SK-N-SH treated with all-trans-retinoic acid at 6 μM for 48 hours (cell line): ENCODE results near the gene PCDHA2.
"Not testable (repeated sequence)": the region's sequence is repeated elsewhere in the genome, so short reads cannot be mapped to it uniquely, and the experiment has no call there.

Experiments
- ATAC-seq: fragments of 200-7000 bp; cut with Tn5 transposase; 3 replicates; pipeline ENCODE4 v1.9.1; 2020; ENCODE audit warnings: mild to moderate bottlenecking, moderate library complexity
- ARNTL ChIP-seq: fragments of 450-650 bp; formaldehyde crosslinking; IDR thresholded peaks from 2 replicates; pipeline ENCODE4 v1.5.0; 2020; ENCODE audit warnings: low read depth, mild to moderate bottlenecking, moderate library complexity, borderline replicate concordance
- BACH2 ChIP-seq: fragments of 250-450 bp; sonication (Bioruptor Pico); IDR thresholded peaks from 2 replicates; pipeline ENCODE4 v1.9.0; 2021; ENCODE audit warnings: mild to moderate bottlenecking, borderline replicate concordance
- CSDC2 ChIP-seq: fragments of 250-450 bp; sonication (Bioruptor Pico); IDR thresholded peaks from 2 replicates; pipeline ENCODE4 v1.5.0; 2020; ENCODE audit warnings: mild to moderate bottlenecking, moderate library complexity
- ESRRG ChIP-seq: fragments of 250-450 bp; sonication (Bioruptor Pico); IDR thresholded peaks from 2 replicates; pipeline ENCODE4 v1.6.1; 2021; ENCODE audit warnings: mild to moderate bottlenecking
- GLIS3 ChIP-seq: fragments of 250-450 bp; sonication (Bioruptor Pico); IDR thresholded peaks from 2 replicates; pipeline ENCODE4 v1.5.0; 2020; ENCODE audit warnings: mild to moderate bottlenecking, moderate library complexity
- OSR1 ChIP-seq: fragments of 250-450 bp; sonication (Bioruptor Pico); IDR thresholded peaks from 2 replicates; pipeline ENCODE4 v1.8.0; 2022; ENCODE audit warnings: moderate library complexity, mild to moderate bottlenecking, inconsistent platforms
- PPARA ChIP-seq: fragments of 250-450 bp; sonication (Bioruptor Pico); IDR thresholded peaks from 2 replicates; pipeline ENCODE4 v1.5.0; 2020; ENCODE audit warnings: mild to moderate bottlenecking, borderline replicate concordance
- RARB ChIP-seq: fragments of 250-450 bp; sonication (Bioruptor Pico); IDR thresholded peaks from 2 replicates; pipeline ENCODE4 v1.8.0; 2021; ENCODE audit warnings: mild to moderate bottlenecking, moderate library complexity
- ZC3H10 ChIP-seq: fragments of 250-450 bp; sonication (Bioruptor Pico); IDR thresholded peaks from 2 replicates; pipeline ENCODE4 v1.5.1; 2021; ENCODE audit warnings: mild to moderate bottlenecking, moderate library complexity
- ZFP3 ChIP-seq: fragments of 250-450 bp; sonication (Bioruptor Pico); IDR thresholded peaks from 2 replicates; pipeline ENCODE4 v1.5.0; 2020; ENCODE audit warnings: mild to moderate bottlenecking, moderate library complexity
- ZFP30 ChIP-seq: fragments of 450-650 bp; formaldehyde crosslinking; IDR thresholded peaks from 2 replicates; pipeline ENCODE4 v1.5.0; 2022; ENCODE audit warnings: mild to moderate bottlenecking, moderate library complexity
- ZNF565 ChIP-seq: fragments of 450-650 bp; formaldehyde crosslinking; conservative IDR thresholded peaks from 2 replicates; pipeline ENCODE4 v1.5.0; 2020; ENCODE audit warnings: low read depth, mild to moderate bottlenecking, moderate library complexity
- ZNF70 ChIP-seq: fragments of 450-650 bp; formaldehyde crosslinking; IDR thresholded peaks from 2 replicates; pipeline ENCODE4 v1.5.0; 2020; ENCODE audit warnings: mild to moderate bottlenecking, moderate library complexity
- TF ChIP-seq, protein P1 (sequence below): fragments of 250-450 bp; sonication (Bioruptor Pico); IDR thresholded peaks from 2 replicates; pipeline ENCODE4 v1.5.0; 2020; ENCODE audit warnings: mild to moderate bottlenecking, moderate library complexity
- TF ChIP-seq, protein P2 (sequence below): fragments of 250-450 bp; sonication (Bioruptor Pico); IDR thresholded peaks from 2 replicates; pipeline ENCODE4 v1.5.1; 2021; ENCODE audit warnings: mild to moderate bottlenecking, moderate library complexity
- TF ChIP-seq, protein P3 (sequence below): fragments of 250-450 bp; sonication (Bioruptor Pico); IDR thresholded peaks from 2 replicates; pipeline ENCODE4 v1.8.0; 2021; ENCODE audit warnings: low read depth, mild to moderate bottlenecking, moderate library complexity, borderline replicate concordance
- TF ChIP-seq, protein P4 (sequence below): fragments of 250-450 bp; sonication (Bioruptor Pico); IDR thresholded peaks from 2 replicates; pipeline ENCODE4 v1.5.1; 2020; ENCODE audit warnings: low read depth, mild to moderate bottlenecking, moderate library complexity
- TF ChIP-seq, protein P5 (sequence below): fragments of 250-450 bp; sonication (Bioruptor Pico); IDR thresholded peaks from 2 replicates; pipeline ENCODE4 v1.8.0; 2020; ENCODE audit warnings: mild to moderate bottlenecking, moderate library complexity, borderline replicate concordance

Gene PCDHA2

DNA sequence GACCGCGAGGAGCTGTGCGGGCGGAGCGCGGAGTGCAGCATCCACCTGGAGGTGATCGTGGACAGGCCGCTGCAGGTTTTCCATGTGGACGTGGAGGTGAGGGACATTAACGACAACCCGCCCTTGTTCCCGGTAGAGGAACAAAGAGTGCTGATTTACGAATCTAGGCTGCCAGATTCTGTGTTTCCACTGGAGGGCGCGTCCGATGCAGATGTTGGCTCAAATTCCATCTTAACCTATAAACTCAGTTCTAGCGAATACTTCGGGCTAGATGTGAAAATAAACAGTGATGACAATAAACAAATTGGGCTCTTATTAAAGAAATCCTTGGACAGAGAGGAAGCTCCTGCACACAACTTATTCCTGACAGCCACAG lies 33.7 kb downstream of the PCDHA2 start:
- TF ChIP-seq ZC3H10 (no peak), ESRRG (no peak), PPARA (CRISPR knock-in tag) (no peak), RARB (CRISPR knock-in tag) (no peak), ZFP3 (CRISPR knock-in tag) (no peak), GLIS3 (CRISPR knock-in tag) (no peak), ZNF565 (CRISPR knock-in tag) (no peak), CSDC2 (CRISPR knock-in tag) (no peak), OSR1 (CRISPR knock-in tag) (no peak), ZNF70 (CRISPR knock-in tag) (no peak), ARNTL (CRISPR knock-in tag) (no peak), BACH2 (no peak)
- TF ChIP-seq, protein P1, sequence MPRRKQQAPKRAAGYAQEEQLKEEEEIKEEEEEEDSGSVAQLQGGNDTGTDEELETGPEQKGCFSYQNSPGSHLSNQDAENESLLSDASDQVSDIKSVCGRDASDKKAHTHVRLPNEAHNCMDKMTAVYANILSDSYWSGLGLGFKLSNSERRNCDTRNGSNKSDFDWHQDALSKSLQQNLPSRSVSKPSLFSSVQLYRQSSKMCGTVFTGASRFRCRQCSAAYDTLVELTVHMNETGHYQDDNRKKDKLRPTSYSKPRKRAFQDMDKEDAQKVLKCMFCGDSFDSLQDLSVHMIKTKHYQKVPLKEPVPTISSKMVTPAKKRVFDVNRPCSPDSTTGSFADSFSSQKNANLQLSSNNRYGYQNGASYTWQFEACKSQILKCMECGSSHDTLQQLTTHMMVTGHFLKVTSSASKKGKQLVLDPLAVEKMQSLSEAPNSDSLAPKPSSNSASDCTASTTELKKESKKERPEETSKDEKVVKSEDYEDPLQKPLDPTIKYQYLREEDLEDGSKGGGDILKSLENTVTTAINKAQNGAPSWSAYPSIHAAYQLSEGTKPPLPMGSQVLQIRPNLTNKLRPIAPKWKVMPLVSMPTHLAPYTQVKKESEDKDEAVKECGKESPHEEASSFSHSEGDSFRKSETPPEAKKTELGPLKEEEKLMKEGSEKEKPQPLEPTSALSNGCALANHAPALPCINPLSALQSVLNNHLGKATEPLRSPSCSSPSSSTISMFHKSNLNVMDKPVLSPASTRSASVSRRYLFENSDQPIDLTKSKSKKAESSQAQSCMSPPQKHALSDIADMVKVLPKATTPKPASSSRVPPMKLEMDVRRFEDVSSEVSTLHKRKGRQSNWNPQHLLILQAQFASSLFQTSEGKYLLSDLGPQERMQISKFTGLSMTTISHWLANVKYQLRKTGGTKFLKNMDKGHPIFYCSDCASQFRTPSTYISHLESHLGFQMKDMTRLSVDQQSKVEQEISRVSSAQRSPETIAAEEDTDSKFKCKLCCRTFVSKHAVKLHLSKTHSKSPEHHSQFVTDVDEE, result no peak
- TF ChIP-seq, protein P2, sequence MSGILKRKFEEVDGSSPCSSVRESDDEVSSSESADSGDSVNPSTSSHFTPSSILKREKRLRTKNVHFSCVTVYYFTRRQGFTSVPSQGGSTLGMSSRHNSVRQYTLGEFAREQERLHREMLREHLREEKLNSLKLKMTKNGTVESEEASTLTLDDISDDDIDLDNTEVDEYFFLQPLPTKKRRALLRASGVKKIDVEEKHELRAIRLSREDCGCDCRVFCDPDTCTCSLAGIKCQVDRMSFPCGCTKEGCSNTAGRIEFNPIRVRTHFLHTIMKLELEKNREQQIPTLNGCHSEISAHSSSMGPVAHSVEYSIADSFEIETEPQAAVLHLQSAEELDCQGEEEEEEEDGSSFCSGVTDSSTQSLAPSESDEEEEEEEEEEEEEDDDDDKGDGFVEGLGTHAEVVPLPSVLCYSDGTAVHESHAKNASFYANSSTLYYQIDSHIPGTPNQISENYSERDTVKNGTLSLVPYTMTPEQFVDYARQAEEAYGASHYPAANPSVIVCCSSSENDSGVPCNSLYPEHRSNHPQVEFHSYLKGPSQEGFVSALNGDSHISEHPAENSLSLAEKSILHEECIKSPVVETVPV, result no peak
- TF ChIP-seq, protein P3, sequence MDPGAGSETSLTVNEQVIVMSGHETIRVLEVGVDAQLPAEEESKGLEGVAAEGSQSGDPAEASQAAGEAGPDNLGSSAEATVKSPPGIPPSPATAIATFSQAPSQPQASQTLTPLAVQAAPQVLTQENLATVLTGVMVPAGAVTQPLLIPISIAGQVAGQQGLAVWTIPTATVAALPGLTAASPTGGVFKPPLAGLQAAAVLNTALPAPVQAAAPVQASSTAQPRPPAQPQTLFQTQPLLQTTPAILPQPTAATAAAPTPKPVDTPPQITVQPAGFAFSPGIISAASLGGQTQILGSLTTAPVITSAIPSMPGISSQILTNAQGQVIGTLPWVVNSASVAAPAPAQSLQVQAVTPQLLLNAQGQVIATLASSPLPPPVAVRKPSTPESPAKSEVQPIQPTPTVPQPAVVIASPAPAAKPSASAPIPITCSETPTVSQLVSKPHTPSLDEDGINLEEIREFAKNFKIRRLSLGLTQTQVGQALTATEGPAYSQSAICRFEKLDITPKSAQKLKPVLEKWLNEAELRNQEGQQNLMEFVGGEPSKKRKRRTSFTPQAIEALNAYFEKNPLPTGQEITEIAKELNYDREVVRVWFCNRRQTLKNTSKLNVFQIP (CRISPR knock-in tag), result no peak
- TF ChIP-seq, protein P4, sequence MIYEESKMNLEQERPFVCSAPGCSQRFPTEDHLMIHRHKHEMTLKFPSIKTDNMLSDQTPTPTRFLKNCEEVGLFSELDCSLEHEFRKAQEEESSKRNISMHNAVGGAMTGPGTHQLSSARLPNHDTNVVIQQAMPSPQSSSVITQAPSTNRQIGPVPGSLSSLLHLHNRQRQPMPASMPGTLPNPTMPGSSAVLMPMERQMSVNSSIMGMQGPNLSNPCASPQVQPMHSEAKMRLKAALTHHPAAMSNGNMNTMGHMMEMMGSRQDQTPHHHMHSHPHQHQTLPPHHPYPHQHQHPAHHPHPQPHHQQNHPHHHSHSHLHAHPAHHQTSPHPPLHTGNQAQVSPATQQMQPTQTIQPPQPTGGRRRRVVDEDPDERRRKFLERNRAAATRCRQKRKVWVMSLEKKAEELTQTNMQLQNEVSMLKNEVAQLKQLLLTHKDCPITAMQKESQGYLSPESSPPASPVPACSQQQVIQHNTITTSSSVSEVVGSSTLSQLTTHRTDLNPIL (CRISPR knock-in tag), result no peak
- TF ChIP-seq, protein P5, sequence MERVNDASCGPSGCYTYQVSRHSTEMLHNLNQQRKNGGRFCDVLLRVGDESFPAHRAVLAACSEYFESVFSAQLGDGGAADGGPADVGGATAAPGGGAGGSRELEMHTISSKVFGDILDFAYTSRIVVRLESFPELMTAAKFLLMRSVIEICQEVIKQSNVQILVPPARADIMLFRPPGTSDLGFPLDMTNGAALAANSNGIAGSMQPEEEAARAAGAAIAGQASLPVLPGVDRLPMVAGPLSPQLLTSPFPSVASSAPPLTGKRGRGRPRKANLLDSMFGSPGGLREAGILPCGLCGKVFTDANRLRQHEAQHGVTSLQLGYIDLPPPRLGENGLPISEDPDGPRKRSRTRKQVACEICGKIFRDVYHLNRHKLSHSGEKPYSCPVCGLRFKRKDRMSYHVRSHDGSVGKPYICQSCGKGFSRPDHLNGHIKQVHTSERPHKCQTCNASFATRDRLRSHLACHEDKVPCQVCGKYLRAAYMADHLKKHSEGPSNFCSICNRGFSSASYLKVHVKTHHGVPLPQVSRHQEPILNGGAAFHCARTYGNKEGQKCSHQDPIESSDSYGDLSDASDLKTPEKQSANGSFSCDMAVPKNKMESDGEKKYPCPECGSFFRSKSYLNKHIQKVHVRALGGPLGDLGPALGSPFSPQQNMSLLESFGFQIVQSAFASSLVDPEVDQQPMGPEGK (CRISPR knock-in tag), result no peak
- ATAC-seq, result no peak

DNA sequence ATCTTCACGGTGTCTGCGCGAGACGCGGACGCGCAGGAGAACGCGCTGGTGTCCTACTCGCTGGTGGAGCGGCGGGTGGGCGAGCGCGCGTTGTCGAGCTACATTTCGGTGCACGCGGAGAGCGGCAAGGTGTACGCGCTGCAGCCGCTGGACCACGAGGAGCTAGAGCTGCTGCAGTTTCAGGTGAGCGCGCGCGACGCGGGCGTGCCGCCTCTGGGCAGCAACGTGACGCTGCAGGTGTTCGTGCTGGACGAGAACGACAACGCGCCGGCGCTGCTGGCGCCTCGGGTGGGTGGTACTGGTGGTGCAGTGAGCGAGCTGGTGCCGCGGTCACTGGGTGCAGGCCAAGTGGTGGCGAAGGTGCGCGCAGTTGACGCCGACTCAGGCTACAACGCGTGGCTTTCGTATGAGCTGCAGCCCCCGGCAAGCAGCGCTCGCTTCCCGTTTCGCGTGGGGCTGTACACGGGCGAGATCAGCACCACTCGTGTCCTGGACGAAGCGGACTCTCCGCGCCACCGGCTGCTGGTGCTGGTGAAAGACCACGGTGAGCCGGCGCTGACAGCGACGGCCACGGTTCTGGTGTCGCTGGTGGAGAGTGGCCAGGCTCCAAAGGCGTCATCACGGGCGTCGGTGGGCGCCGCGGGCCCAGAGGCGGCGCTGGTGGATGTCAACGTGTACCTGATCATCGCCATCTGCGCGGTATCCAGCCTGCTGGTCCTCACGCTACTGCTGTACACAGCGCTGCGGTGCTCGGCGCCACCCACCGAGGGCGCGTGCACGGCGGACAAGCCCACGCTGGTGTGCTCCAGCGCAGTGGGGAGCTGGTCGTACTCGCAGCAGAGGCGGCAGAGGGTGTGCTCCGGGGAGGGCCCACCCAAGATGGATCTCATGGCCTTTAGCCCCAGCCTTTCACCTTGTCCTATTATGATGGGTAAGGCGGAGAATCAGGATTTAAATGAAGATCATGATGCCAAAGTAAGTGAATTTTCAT lies 35.2 kb downstream of the PCDHA2 start:
- not testable (repeated sequence) for ATAC-seq

DNA sequence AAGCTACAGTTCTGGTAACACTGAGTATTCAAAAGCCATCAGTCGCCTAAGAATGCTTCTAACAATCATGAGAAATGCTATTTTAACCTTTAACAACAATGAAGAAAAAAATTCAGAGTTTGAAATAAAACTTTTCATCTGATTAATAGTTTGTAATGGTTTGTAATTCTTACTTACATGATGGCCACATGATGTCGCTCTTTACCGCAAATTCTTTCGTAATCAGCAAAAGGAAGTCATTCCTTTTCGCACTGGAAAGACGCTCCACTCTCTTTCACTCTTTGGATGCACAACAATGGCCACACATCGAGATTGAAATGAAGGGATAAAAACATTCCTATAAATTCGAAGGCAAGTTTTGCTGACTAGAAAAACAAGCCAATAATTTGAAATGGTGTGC lies 39.3 kb downstream of the PCDHA2 start, which contains the start of gene PCDHA7:
TSS of gene PCDHA7 (plus strand) at position 277 of the 400 bp plus-strand sequence. CDS start at position 392, 115 bp downstream.
- ATAC-seq, result no peak
- TF ChIP-seq ZFP30 (CRISPR knock-in tag) (no peak), RARB (CRISPR knock-in tag) (no peak), ZC3H10 (no peak), ESRRG (no peak), PPARA (CRISPR knock-in tag) (no peak)
- TF ChIP-seq, protein P2, result no peak
- TF ChIP-seq, protein P1, result no peak
- TF ChIP-seq, protein P4 (CRISPR knock-in tag), result no peak

DNA sequence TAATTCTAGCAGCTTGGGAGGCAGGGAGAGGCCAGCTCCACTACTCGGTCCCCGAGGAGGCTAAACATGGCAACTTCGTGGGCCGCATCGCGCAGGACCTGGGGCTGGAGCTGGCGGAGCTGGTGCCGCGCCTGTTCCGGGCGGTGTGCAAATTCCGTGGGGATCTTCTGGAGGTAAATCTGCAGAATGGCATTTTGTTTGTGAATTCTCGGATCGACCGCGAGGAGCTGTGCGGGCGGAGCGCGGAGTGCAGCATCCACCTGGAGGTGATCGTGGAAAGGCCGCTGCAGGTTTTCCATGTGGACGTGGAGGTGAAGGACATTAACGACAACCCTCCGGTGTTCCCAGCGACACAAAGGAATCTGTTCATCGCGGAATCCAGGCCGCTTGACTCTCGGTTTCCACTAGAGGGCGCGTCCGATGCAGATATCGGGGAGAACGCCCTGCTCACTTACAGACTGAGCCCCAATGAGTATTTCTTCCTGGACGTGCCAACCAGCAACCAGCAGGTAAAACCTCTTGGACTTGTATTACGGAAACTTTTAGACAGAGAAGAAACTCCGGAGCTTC lies 39.9 kb downstream of the PCDHA2 start:
- ATAC-seq, result not testable (repeated sequence)
